ENCODE measurements around the gene BLTP2. TPM values are rescaled to one million over a fixed set of nuclear protein-coding genes. Genes with fewer than 3 reads are reported as not detected.

Gene BLTP2
- total RNA-seq, 2 donors from 2014 or later, result 125 to 139 TPM

GRCh38 chr17:28635506-28635905 lies 9.5 kb downstream of the BLTP2 start:
- DNase-seq (ENCODE audit: low spot score) (no peak), ATAC-seq (ENCODE audit: insufficient number of reproducible peaks, low FRiP score, low read depth) (no peak)
- no peaks in the 10 kb centered on the region for H3K27me3 ChIP-seq (replicated peaks; ENCODE audit: insufficient read depth)
- no peak overlapping the region for H3K27ac ChIP-seq
- no peaks in the 10 kb centered on the region for H3K9me3 ChIP-seq
- H3K4me3 ChIP-seq, result no peak overlapping the region
- H3K36me3 ChIP-seq, result peaks cover 80% of the 10 kb centered on the region
- TF ChIP-seq CTCF (IDR thresholded peaks at IDR 0.05), result no peak
- H3K4me1 ChIP-seq (ENCODE audit: control insufficient read depth in 1 of 2, low read depth in 2 of 2), result no peaks in the 10 kb centered on the region

DNA sequence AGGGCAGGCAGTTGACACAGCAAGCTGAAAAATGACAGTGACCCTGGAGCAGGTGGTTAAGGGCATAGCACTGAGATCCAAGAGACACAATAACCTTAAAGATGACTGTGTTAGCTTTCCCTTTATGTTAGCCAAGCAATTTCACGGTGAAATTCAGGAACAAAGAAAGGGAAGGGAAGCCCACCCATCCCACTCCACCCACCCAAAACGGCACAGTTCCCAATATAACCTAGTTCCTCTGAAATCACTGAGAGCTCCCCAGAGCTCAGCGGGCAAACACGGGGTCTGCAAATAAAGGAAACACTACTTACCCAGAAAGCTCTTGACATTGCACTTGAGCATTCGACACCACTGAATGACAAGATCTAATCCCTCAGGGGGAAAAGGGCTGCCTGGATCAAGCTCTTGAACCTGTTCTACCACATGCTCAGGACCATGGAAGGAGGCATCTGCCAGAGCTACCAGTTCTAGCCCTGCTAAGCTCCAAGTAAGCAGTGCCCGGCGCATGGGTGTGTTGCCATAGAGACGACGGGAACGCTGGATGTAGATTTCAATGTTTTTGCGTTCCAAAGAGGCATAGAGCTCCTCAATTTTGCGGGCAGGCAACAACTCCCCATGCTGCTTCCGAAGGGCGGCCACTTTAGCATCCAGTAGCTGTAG lies 10.6 kb downstream of the BLTP2 start:
- ATAC-seq (ENCODE audit: insufficient number of reproducible peaks, low FRiP score, low read depth) (no peak), DNase-seq (ENCODE audit: low spot score) (no peak)
- no peaks in the 10 kb centered on the region for H3K9me3 ChIP-seq
- no peak for TF ChIP-seq CTCF (IDR thresholded peaks at IDR 0.05)
- no peaks in the 10 kb centered on the region for H3K27me3 ChIP-seq (replicated peaks; ENCODE audit: insufficient read depth)
- H3K4me1 ChIP-seq (ENCODE audit: control insufficient read depth in 1 of 2, low read depth in 2 of 2), result no peaks in the 10 kb centered on the region
- H3K27ac ChIP-seq, result no peak overlapping the region
- H3K4me3 ChIP-seq, result no peak overlapping the region
- H3K36me3 ChIP-seq, result peaks cover 73% of the 10 kb centered on the region

DNA sequence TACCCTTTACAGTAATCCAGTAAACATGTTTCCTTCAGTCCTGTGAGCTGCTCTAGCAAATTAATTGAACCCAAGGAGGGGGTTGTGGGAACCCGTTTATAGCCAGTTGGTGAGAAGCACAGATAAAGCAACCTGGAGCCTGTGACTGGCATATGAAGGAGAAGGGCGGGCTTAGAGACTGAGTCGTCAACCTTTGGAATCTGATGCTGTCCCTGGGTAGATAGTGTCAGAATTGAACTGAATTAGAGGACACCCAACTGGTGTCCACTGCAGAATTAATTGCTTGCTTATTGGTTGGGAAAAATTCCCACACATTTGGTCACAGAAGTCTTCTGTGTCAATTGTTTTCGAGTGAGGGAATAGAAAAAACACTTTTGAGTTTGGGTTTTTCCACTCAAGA lies 18.1 kb downstream of the BLTP2 start:
- Histone ChIP-seq H3K4me1 (ENCODE audit: control insufficient read depth in 1 of 2, low read depth in 2 of 2) (no peaks in the 10 kb centered on the region), H3K9me3 (no peaks in the 10 kb centered on the region), H3K36me3 (peaks cover 46% of the 10 kb centered on the region), H3K4me3 (no peak overlapping the region), H3K27me3 (replicated peaks; ENCODE audit: insufficient read depth) (no peaks in the 10 kb centered on the region), H3K27ac (no peak overlapping the region)
- DNase-seq (ENCODE audit: low spot score) (no peak), ATAC-seq (ENCODE audit: insufficient number of reproducible peaks, low FRiP score, low read depth) (no peak)
- no peak for TF ChIP-seq CTCF (IDR thresholded peaks at IDR 0.05)

- no peak for DNase-seq (ENCODE audit: low spot score)
- TF ChIP-seq CTCF (IDR thresholded peaks at IDR 0.05), result no peak
- peaks cover 62% of the 10 kb centered on the region for H3K36me3 ChIP-seq
Measured at GRCh38 chr17:28624148-28624547, 20.8 kb downstream of the BLTP2 start.

DNA sequence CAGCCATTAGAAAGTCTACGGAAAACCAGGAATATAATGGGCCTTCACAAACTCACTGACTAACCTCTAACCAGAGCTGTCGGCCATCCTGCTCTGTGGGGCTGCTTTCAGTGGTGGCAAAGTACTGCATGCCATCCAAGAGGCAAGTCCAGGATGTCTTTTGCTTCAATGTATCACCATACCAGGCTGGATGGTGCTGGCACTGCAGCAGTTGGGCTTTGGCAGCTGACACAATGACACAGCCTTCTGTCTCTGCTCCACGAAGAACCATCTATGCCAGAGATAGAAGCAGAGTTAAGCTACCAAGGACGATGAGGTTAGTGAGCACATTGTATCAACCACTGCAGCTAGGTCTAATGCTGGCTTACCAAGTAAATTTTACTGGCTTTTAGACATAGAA lies 21.3 kb downstream of the BLTP2 start:
- H3K27me3 ChIP-seq (replicated peaks; ENCODE audit: insufficient read depth), result no peaks in the 10 kb centered on the region
- ATAC-seq (ENCODE audit: insufficient number of reproducible peaks, low FRiP score, low read depth) (no peak), DNase-seq (ENCODE audit: low spot score) (no peak)
- no peaks in the 10 kb centered on the region for H3K4me1 ChIP-seq (ENCODE audit: control insufficient read depth in 1 of 2, low read depth in 2 of 2)
- no peak for TF ChIP-seq CTCF (IDR thresholded peaks at IDR 0.05)
- H3K27ac ChIP-seq, result no peak overlapping the region
- H3K4me3 ChIP-seq, result no peak overlapping the region
- no peaks in the 10 kb centered on the region for H3K9me3 ChIP-seq
- peaks cover 65% of the 10 kb centered on the region for H3K36me3 ChIP-seq

More at GRCh38 chr17:28624148-28624547, 20.8 kb downstream of the BLTP2 start:
- Histone ChIP-seq H3K9me3 (no peaks in the 10 kb centered on the region), H3K27me3 (replicated peaks; ENCODE audit: insufficient read depth) (no peaks in the 10 kb centered on the region), H3K4me3 (no peak overlapping the region), H3K4me1 (ENCODE audit: control insufficient read depth in 1 of 2, low read depth in 2 of 2) (no peaks in the 10 kb centered on the region), H3K27ac (no peak overlapping the region)
- no peak for ATAC-seq (ENCODE audit: insufficient number of reproducible peaks, low FRiP score, low read depth)

Measured in thoracic aorta (tissue), 2 donors.